Measurements from ENCODE around the gene FOLR2.

GRCh38 chr11:72179804-72180396 lies 36.7 kb upstream of the FOLR2 start:
- TF ChIP-seq SUZ12 (IDR thresholded peaks at IDR 0.05; ENCODE audit: extremely low read depth, insufficient read depth, insufficient read length) (no peak), YY1 (IDR thresholded peaks at IDR 0.05; ENCODE audit: insufficient read depth, insufficient read length) (no peak)

Measured in NT2/D1 (cell line).